IPS-18a (cell line): ENCODE measurements around the gene ATP13A5.

Source experiments
- H3K27ac ChIP-seq: one replicate; pipeline ENCODE4 v1.5.1; 2013; ENCODE audit warnings: low read length
- H3K27me3 ChIP-seq: one replicate; pipeline ENCODE4 v1.6.1; 2013; ENCODE audit warnings: mild to moderate bottlenecking, low read length; ENCODE audit not compliant: control insufficient read depth, insufficient read depth
- H3K36me3 ChIP-seq: one replicate; pipeline ENCODE4 v1.6.1; 2013; ENCODE audit warnings: low read depth, low read length; ENCODE audit not compliant: control insufficient read depth
- H3K4me1 ChIP-seq: one replicate; pipeline ENCODE4 v1.6.1; 2013; ENCODE audit warnings: low read depth, low read length; ENCODE audit not compliant: control insufficient read depth
- H3K4me3 ChIP-seq: one replicate; pipeline ENCODE4 v1.5.1; 2013; ENCODE audit warnings: low read length
- H3K9ac ChIP-seq: one replicate; pipeline ENCODE4 v1.6.1; 2013; ENCODE audit warnings: mild to moderate bottlenecking, low read length, moderate library complexity
- H3K9me3 ChIP-seq: one replicate; pipeline ENCODE4 v1.6.1; 2013; ENCODE audit warnings: low read depth, low read length; ENCODE audit not compliant: control insufficient read depth

The ATP13A5 gene

DNA sequence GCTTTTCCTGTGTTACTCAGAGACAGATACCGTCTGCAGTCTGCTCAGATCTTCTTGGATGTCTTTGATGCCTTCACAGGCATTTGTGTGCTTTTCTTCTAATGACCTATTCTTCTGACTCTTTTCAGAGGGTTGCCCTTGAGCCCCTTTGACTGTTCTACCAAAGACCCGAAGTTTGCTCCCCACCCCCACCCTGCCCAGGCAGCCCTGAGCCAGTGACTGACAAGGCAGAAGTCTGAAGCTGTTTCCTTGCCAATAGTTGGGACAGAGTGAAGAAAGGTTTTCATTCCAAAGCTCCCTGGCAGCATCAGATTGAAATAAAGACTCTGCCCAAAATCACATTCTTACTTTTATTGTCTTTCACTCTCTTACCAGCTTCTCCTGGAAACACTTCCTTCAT, 9.0 kb upstream of the ATP13A5 start:
- Histone ChIP-seq H3K27me3 (no peaks in the 10 kb centered on the region), H3K9ac (no peak overlapping the region), H3K9me3 (no peaks in the 10 kb centered on the region), H3K4me3 (no peak overlapping the region), H3K27ac (no peak overlapping the region), H3K36me3 (no peaks in the 10 kb centered on the region), H3K4me1 (peaks cover 38% of the 10 kb centered on the region)

DNA sequence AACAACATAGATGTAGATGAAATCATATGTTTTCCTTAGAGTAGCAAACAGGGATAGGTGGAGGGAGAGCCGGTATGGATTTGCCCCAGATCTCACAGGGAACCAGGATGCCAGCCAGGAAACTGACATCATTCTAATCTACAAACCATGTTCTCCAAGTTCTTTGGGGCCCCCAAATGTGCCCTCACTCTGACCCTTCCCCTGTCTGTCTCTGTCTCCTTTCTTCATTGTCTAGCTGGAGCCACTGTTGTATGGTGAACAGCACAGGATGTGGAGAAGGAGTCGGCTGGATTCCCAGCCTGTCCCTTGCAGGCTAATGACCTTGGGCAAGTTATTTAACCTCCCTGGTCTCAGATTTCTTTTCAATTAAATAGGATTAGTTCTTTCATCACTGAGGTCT, 962 bp downstream of the ATP13A5 start:
- H3K4me3 ChIP-seq: no peak overlapping the region
- no peak overlapping the region for H3K27ac ChIP-seq
- peaks cover 12% of the 10 kb centered on the region for H3K4me1 ChIP-seq
- no peaks in the 10 kb centered on the region for H3K27me3 ChIP-seq
- H3K9me3 ChIP-seq: no peaks in the 10 kb centered on the region
- H3K9ac ChIP-seq: no peak overlapping the region
- H3K36me3 ChIP-seq: no peaks in the 10 kb centered on the region

DNA sequence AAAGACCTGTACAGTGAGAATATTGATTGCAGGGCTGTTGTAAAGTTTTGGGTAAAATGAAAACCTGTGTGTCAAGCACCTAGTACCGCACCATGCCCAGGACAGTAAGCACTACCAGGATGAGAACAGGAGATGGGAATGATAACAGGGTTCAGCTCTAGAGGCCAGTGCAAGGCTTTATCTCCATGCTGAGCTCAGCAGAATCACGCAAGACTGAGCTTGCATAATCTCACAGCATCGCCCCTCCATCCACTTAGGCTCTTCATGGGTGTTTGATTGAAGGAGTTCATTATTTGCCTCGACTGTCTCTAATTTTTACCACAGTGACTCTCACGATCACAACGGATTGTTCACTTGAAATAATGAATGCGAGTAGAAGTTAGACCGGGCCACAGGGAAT, 2.9 kb downstream of the ATP13A5 start:
- Histone ChIP-seq H3K4me1 (peaks cover 12% of the 10 kb centered on the region), H3K9me3 (no peaks in the 10 kb centered on the region), H3K27me3 (no peaks in the 10 kb centered on the region), H3K9ac (no peak overlapping the region), H3K4me3 (no peak overlapping the region), H3K27ac (no peak overlapping the region), H3K36me3 (no peaks in the 10 kb centered on the region)

DNA sequence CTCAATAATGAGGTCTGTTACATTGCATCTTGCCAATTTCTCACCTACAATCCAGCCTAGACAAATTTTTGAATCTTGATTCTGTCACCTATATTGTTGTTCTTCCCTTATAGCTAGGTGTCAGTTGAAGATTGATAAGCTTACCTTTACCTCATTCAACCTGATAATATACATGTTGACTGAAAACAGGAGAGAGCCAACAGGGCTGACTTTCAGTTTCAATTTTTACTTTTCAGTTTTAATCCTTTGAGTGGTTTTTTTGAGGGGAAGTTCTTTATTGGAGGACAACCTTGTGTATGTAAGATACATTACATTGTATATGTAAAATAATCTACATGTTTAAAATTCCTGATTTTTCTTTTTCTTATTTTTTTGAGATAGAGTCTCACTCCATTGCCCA, 5.8 kb downstream of the ATP13A5 start:
- Histone ChIP-seq H3K4me3 (no peak overlapping the region), H3K9ac (no peak overlapping the region), H3K9me3 (no peaks in the 10 kb centered on the region), H3K4me1 (peaks cover 2% of the 10 kb centered on the region), H3K27ac (no peak overlapping the region), H3K36me3 (no peaks in the 10 kb centered on the region), H3K27me3 (no peaks in the 10 kb centered on the region)

DNA sequence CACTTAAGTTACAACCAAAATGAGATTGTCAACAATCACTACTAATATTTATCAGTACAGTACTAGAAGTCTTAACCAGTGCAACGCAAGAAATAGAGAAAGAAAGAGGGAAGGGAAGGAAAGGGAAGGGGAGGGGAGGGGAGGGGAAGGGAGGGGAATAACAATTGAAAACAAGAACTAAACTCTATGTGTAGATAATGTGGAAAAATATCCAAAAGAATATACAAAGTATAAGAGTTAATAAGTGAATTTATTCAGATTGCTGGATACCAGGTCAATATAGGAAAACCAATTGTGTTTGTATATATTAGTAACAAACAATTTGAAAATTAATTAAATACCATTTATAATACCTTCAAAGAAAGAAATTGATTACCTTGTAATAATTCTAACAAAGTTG, 10.7 kb downstream of the ATP13A5 start:
- no peaks in the 10 kb centered on the region for H3K9me3 ChIP-seq
- no peak overlapping the region for H3K9ac ChIP-seq
- no peak overlapping the region for H3K4me3 ChIP-seq
- H3K36me3 ChIP-seq: no peaks in the 10 kb centered on the region
- no peaks in the 10 kb centered on the region for H3K27me3 ChIP-seq
- H3K27ac ChIP-seq: no peak overlapping the region
- no peaks in the 10 kb centered on the region for H3K4me1 ChIP-seq

DNA sequence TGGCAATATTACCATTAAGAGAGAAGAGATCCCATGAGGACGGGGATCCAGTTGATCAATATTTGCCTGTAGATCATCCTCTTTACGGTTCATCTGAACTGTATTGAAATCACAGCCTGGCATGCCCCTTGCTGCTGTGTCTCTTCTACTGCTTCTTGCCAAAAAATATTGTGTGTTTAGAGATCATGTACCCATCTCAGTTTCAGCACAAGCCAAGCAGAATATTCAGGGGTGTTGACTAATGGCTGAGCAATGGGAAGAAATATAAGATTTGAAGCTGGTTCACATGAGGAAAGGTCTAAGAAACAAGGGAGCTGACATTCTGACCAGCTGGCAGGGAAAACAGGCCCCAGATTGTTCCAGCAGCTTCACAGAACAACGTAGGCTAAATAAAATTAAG, 21.3 kb downstream of the ATP13A5 start:
- no peaks in the 10 kb centered on the region for H3K27me3 ChIP-seq
- no peak overlapping the region for H3K27ac ChIP-seq
- H3K9ac ChIP-seq: no peak overlapping the region
- H3K4me3 ChIP-seq: no peak overlapping the region
- H3K36me3 ChIP-seq: no peaks in the 10 kb centered on the region
- no peaks in the 10 kb centered on the region for H3K4me1 ChIP-seq
- no peaks in the 10 kb centered on the region for H3K9me3 ChIP-seq

DNA sequence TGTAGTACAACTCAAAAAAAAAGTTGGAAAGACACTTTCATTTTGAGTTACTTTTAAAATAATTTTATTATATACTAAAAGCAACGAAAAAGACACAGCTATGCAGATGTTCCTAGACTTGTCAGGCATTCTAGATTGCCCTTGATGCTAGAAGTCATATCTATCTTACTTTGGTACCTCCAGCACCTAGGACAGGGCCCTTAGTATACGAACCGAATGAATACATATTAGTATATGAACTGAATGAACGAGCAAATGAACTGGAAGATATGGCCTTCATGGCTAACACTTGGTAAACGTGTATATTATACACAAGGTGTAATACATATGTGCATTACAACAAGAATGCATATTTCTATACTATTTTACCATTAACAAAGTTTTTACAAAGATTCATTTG, 24.1 kb downstream of the ATP13A5 start:
- no peak overlapping the region for H3K27ac ChIP-seq
- H3K27me3 ChIP-seq: no peaks in the 10 kb centered on the region
- no peak overlapping the region for H3K9ac ChIP-seq
- H3K4me1 ChIP-seq: peaks cover 7% of the 10 kb centered on the region
- no peak overlapping the region for H3K4me3 ChIP-seq
- no peaks in the 10 kb centered on the region for H3K9me3 ChIP-seq
- no peaks in the 10 kb centered on the region for H3K36me3 ChIP-seq

DNA sequence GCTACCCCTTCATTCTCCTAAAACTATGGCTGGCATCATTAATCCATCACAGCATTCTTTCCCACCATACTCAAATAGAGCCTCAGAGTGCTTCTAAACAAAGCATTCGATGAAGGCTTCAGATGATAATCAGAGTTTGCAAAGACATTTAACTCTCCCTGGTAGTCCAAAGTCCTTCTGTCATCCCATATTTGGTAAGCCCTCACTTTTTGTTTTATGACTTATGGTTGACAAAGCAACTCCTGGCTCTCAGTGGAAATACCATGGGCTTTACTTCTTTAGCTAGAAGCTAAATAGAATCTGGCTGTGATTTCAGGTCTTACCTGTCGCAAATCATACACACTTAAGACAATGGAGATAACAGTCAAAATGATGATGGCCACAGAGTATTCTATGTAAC, 27.8 kb downstream of the ATP13A5 start:
- Histone ChIP-seq H3K9me3 (no peaks in the 10 kb centered on the region), H3K36me3 (no peaks in the 10 kb centered on the region), H3K27me3 (no peaks in the 10 kb centered on the region), H3K9ac (no peak overlapping the region), H3K27ac (no peak overlapping the region), H3K4me1 (peaks cover 35% of the 10 kb centered on the region), H3K4me3 (no peak overlapping the region)

DNA sequence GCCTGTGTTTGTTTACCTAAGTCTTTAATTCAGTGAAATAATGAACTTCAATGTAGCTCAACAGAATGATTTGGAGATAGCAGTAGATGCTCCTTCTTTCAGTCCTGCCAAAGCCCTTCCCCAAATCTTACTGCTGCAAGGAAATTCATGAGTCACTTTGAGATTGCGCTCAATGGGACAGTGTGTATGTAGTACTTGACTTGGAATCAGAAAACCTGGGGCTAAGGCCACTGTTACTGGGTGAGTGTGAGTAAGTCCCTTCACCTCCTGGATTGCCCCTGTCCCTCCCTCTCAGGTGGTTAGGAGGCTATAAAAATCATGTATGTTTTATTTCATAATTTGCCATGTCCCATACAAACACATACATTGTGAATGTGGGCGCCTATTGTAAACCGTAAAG, 29.9 kb downstream of the ATP13A5 start:
- Histone ChIP-seq H3K27me3 (no peaks in the 10 kb centered on the region), H3K27ac (no peak overlapping the region), H3K4me3 (peak overlapping the region; percentile 1), H3K4me1 (peaks cover 35% of the 10 kb centered on the region), H3K9ac (peak overlapping the region; percentile 14), H3K9me3 (no peaks in the 10 kb centered on the region), H3K36me3 (no peaks in the 10 kb centered on the region)

DNA sequence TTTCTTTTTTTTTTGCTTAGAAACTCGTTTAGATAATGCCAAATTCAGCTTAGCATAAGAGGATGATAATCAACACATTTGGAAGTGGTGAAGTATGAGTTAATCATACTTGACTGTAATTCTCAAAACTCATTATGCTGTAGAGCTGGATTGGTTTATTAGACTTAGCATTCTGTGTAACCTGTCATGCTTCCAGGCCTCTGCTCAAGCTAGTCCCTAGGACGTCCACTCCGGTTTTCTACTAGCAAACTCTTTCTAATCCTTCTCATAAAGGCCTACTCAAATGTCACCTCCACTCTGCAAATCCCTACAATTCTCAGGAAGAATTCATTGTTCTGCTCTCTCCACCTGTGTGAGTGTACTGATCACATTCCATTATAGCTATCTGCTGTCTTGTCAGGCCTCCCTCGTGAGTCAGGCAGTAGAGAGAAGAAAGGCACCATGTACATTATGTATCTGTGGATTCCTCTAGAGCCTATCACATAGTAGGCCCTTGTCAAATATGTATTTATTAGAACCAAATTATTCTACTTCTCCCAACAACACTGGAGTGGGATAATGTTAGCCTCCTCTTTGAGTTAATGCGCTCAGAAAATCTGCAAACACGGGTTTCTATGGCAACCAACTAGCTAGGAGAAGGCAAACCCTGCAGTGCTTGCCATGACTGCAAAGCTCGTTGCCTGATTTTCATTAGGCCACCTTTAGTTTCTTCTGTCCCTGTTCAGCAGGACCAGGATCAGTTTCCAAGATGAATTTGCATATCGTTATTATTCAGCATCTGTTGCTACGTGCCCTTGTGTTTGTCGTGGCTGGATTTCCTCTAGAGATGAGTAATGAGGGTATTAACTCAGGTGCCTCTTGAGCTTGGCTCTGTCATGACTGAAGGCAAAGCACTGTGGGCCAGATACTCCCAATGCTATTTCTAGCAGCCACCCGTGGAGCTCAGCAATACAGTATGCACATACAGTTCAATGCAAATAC, 30.7 kb downstream of the ATP13A5 start:
- H3K4me1 ChIP-seq: peaks cover 35% of the 10 kb centered on the region
- peak overlapping the region; percentile 68 for H3K27ac ChIP-seq
- H3K36me3 ChIP-seq: no peaks in the 10 kb centered on the region
- no peaks in the 10 kb centered on the region for H3K27me3 ChIP-seq
- peak overlapping the region; percentile 1 for H3K4me3 ChIP-seq
- peak overlapping the region; percentile 14 for H3K9ac ChIP-seq
- no peaks in the 10 kb centered on the region for H3K9me3 ChIP-seq

DNA sequence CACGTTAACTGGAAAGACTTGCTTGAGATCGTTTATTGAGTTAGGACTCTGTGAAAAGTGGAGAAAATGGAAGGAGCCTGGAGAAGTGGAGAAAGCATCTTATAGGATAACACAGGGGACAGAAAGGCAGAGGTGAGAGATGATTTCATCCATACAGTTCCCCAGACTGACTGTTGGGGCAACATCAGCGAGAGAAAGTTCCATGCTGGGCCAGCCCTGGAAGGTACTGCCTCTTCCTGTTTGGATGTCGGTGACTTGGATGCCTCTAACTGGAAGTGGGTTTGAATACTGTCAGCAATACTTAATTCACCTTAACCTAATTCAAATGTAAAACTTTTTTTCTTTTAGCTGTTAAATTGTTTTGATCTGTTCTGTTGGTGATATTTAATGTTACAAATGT, 32.3 kb downstream of the ATP13A5 start:
- Histone ChIP-seq H3K27me3 (no peaks in the 10 kb centered on the region), H3K9ac (no peak overlapping the region), H3K4me3 (no peak overlapping the region), H3K9me3 (no peaks in the 10 kb centered on the region), H3K27ac (no peak overlapping the region), H3K36me3 (no peaks in the 10 kb centered on the region), H3K4me1 (peaks cover 35% of the 10 kb centered on the region)

DNA sequence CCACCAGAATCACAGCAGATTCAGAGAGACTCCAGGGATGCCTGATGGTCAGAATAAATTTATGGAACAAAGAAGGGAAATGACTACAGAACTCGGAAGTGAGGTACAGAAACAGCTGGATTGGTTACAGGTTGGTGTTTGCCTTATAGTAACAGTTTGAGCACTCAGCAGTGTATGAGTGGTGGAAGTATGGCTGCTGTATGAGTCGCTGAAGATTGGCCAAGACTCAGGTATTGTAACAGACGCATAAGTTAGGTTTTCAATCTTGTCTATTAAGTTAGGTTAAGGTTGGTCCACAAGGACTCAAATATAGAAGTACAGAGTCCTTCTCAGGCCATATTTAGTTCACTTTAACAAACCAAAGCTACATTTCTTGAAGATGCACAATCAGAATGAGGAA, 33.1 kb downstream of the ATP13A5 start:
- Histone ChIP-seq H3K27me3 (no peaks in the 10 kb centered on the region), H3K4me3 (no peak overlapping the region), H3K9ac (no peak overlapping the region), H3K9me3 (no peaks in the 10 kb centered on the region), H3K36me3 (no peaks in the 10 kb centered on the region), H3K27ac (no peak overlapping the region), H3K4me1 (peaks cover 31% of the 10 kb centered on the region)
